ENCODE results near the gene ARHGAP10.
A peak's percentile ranks its signal among the peaks of the same experiment; 100 is the strongest.

ARHGAP10 gene, protein sequence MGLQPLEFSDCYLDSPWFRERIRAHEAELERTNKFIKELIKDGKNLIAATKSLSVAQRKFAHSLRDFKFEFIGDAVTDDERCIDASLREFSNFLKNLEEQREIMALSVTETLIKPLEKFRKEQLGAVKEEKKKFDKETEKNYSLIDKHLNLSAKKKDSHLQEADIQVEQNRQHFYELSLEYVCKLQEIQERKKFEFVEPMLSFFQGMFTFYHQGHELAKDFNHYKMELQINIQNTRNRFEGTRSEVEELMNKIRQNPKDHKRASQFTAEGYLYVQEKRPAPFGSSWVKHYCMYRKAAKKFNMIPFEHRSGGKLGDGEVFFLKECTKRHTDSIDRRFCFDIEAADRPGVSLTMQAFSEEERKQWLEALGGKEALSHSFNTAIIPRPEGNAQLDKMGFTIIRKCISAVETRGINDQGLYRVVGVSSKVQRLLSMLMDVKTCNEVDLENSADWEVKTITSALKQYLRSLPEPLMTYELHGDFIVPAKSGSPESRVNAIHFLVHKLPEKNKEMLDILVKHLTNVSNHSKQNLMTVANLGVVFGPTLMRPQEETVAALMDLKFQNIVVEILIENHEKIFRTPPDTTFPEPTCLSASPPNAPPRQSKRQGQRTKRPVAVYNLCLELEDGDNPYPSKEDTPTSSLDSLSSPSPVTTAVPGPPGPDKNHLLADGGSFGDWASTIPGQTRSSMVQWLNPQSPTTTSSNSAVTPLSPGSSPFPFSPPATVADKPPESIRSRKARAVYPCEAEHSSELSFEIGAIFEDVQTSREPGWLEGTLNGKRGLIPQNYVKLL

GRCh38 chr4:147731580-147732517 lies at the start of gene ARHGAP10:
TSS of gene ARHGAP10 (plus strand) at chr4:147732088. CDS start at chr4:147732302, 214 bp downstream.
- Histone ChIP-seq H3K4me1 (ENCODE audit: control insufficient read depth in 5 of 5, insufficient read depth in 5 of 5, low read length in 5 of 5) (peaks cover 3 to 46% (median 41%) of the 10 kb centered on the region in 5 donors), H3K9me3 (ENCODE audit: control insufficient read depth in 5 of 5, low read length in 5 of 5) (no peaks in the 10 kb centered on the region), H3K4me3 (ENCODE audit: low read depth in 1 of 5, low read length in 5 of 5) (peak within 1 kb of the TSS; percentile 89 to 97 (median 96)), H3K27ac (ENCODE audit: low read depth, low read length) (peak within 1 kb of the TSS; percentile 97), H3K36me3 (ENCODE audit: control insufficient read depth in 5 of 5, insufficient read depth in 5 of 5, low read length in 5 of 5) (no peaks in the 10 kb centered on the region), H3K9ac (ENCODE audit: low read length in 5 of 5) (peak within 1 kb of the TSS; percentile 69 to 88 (median 80)), H3K27me3 (ENCODE audit: control insufficient read depth in 5 of 5, insufficient read depth in 4 of 5, low read length in 5 of 5) (no peaks in the 10 kb centered on the region)

GRCh38 chr4:147682755-147683154 lies 49.1 kb upstream of the ARHGAP10 start:
- H3K27ac ChIP-seq (ENCODE audit: low read depth, low read length) = peak overlapping the region; percentile 92
- peaks cover 0 to 14% (median 7%) of the 10 kb centered on the region in 5 donors for H3K36me3 ChIP-seq (ENCODE audit: control insufficient read depth in 5 of 5, insufficient read depth in 5 of 5, low read length in 5 of 5)
- H3K4me3 ChIP-seq (ENCODE audit: low read depth in 1 of 5, low read length in 5 of 5) = peak overlapping the region; percentile 82 to 99 (median 90)
- no peaks in the 10 kb centered on the region for H3K9me3 ChIP-seq (ENCODE audit: control insufficient read depth in 5 of 5, low read length in 5 of 5)
- H3K27me3 ChIP-seq (ENCODE audit: control insufficient read depth in 5 of 5, insufficient read depth in 4 of 5, low read length in 5 of 5) = no peaks in the 10 kb centered on the region
- H3K4me1 ChIP-seq (ENCODE audit: control insufficient read depth in 5 of 5, insufficient read depth in 5 of 5, low read length in 5 of 5) = peaks cover 0 to 25% (median 20%) of the 10 kb centered on the region in 5 donors
- H3K9ac ChIP-seq (ENCODE audit: low read length in 5 of 5) = peak overlapping the region in 3 of 5 donors; percentile 83 to 90 (median 89)

DNA sequence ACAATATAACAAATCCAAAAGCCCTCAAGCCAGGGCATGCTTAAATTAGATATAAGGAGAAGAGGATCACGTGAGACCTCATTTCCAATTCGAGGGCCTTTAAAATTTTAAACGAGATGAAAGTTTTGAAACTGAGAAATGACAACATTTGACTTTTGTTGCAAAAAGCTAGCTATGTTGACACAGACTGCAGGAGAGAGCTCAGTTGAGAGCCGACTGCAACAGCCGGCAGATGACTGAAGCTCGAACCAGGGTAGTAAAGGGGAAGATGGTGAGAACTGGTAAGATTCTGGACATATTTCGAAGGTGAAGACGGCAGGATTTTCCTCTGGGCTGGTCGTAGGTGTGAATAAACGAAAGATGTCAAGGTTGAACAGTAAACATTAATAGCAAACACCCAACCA lies 48.7 kb upstream of the ARHGAP10 start:
- Histone ChIP-seq H3K27ac (ENCODE audit: low read depth, low read length) (peak overlapping the region; percentile 92), H3K36me3 (ENCODE audit: control insufficient read depth in 5 of 5, insufficient read depth in 5 of 5, low read length in 5 of 5) (peaks cover 0 to 14% (median 7%) of the 10 kb centered on the region in 5 donors), H3K9ac (ENCODE audit: low read length in 5 of 5) (peak overlapping the region; percentile 52 to 90 (median 83))

GRCh38 chr4:147683717-147684700 lies 47.9 kb upstream of the ARHGAP10 start, which contains the start of gene PRMT9:
TSS of gene PRMT9 (minus strand) at chr4:147684163. CDS start at chr4:147683987, 176 bp downstream.
- Histone ChIP-seq H3K4me3 (ENCODE audit: low read depth in 1 of 5, low read length in 5 of 5) (peak within 1 kb of the TSS; percentile 82 to 99 (median 91)), H3K9me3 (ENCODE audit: control insufficient read depth in 5 of 5, low read length in 5 of 5) (no peaks in the 10 kb centered on the region), H3K36me3 (ENCODE audit: control insufficient read depth in 5 of 5, insufficient read depth in 5 of 5, low read length in 5 of 5) (peaks cover 0 to 8% (median 5%) of the 10 kb centered on the region in 5 donors), H3K9ac (ENCODE audit: low read length in 5 of 5) (peak within 1 kb of the TSS; percentile 57 to 90 (median 83)), H3K4me1 (ENCODE audit: control insufficient read depth in 5 of 5, insufficient read depth in 5 of 5, low read length in 5 of 5) (peaks cover 0 to 20% (median 16%) of the 10 kb centered on the region in 5 donors), H3K27ac (ENCODE audit: low read depth, low read length) (peak within 1 kb of the TSS; percentile 92), H3K27me3 (ENCODE audit: control insufficient read depth in 5 of 5, insufficient read depth in 4 of 5, low read length in 5 of 5) (no peaks in the 10 kb centered on the region)

More for the DNA sequence above, 48.7 kb upstream of the ARHGAP10 start:
- Histone ChIP-seq H3K9me3 (ENCODE audit: control insufficient read depth in 5 of 5, low read length in 5 of 5) (no peaks in the 10 kb centered on the region), H3K27me3 (ENCODE audit: control insufficient read depth in 5 of 5, insufficient read depth in 4 of 5, low read length in 5 of 5) (no peaks in the 10 kb centered on the region), H3K4me1 (ENCODE audit: control insufficient read depth in 5 of 5, insufficient read depth in 5 of 5, low read length in 5 of 5) (peaks cover 0 to 24% (median 20%) of the 10 kb centered on the region in 5 donors), H3K4me3 (ENCODE audit: low read depth in 1 of 5, low read length in 5 of 5) (peak overlapping the region; percentile 82 to 99 (median 90))

DNA sequence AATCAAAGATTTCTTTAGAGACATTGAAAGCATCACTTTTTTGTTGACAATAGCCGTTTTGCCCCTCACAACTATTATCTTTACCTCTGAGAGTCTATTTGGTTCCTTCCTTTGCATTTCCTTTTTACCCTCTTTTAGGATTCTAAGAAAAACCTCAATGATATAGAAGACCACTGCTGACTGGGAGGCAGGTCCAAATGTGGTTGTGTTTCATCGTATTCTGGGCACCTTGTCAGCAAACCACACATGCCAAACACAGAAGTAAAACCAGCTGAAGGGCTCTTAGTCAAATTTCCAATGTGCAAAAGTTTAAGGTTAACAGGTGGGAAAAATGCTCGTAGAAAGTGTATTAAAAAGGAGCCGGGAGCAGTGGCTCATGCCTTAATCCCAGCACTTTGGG lies 42.8 kb upstream of the ARHGAP10 start:
- Histone ChIP-seq H3K27ac (ENCODE audit: low read depth, low read length) (no peak overlapping the region), H3K4me1 (ENCODE audit: control insufficient read depth in 5 of 5, insufficient read depth in 5 of 5, low read length in 5 of 5) (peaks cover 0 to 7% (median 7%) of the 10 kb centered on the region in 5 donors), H3K9me3 (ENCODE audit: control insufficient read depth in 5 of 5, low read length in 5 of 5) (no peaks in the 10 kb centered on the region), H3K9ac (ENCODE audit: low read length in 5 of 5) (no peak overlapping the region), H3K27me3 (ENCODE audit: control insufficient read depth in 5 of 5, insufficient read depth in 4 of 5, low read length in 5 of 5) (no peaks in the 10 kb centered on the region), H3K36me3 (ENCODE audit: control insufficient read depth in 5 of 5, insufficient read depth in 5 of 5, low read length in 5 of 5) (no peaks in the 10 kb centered on the region), H3K4me3 (ENCODE audit: low read depth in 1 of 5, low read length in 5 of 5) (no peak overlapping the region)

DNA sequence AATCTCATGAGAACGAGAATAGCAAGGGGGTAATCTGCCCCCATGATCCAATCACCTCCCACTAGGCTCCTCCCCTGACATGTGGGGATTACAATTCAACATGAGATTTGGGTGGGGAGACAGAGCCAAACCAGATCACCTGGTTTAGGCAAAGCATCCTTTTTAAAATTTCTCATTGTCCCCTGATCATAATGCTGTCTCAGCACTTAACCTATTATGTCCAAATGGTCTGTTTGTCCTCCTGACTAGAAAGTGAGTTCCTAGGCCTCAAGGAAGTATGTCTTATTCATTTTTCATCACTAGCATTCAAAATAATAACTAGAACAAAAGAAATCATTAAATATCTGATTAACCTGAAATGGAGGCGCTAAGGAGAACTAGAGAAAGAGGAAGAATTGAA lies 40.1 kb upstream of the ARHGAP10 start:
- H3K4me1 ChIP-seq (ENCODE audit: control insufficient read depth in 5 of 5, insufficient read depth in 5 of 5, low read length in 5 of 5) = no peaks in the 10 kb centered on the region
- H3K27ac ChIP-seq (ENCODE audit: low read depth, low read length) = no peak overlapping the region
- H3K4me3 ChIP-seq (ENCODE audit: low read depth in 1 of 5, low read length in 5 of 5) = no peak overlapping the region
- no peaks in the 10 kb centered on the region for H3K27me3 ChIP-seq (ENCODE audit: control insufficient read depth in 5 of 5, insufficient read depth in 4 of 5, low read length in 5 of 5)
- H3K36me3 ChIP-seq (ENCODE audit: control insufficient read depth in 5 of 5, insufficient read depth in 5 of 5, low read length in 5 of 5) = no peaks in the 10 kb centered on the region
- H3K9ac ChIP-seq (ENCODE audit: low read length in 5 of 5) = no peak overlapping the region
- H3K9me3 ChIP-seq (ENCODE audit: control insufficient read depth in 5 of 5, low read length in 5 of 5) = no peaks in the 10 kb centered on the region

GRCh38 chr4:147693218-147693617 lies 38.7 kb upstream of the ARHGAP10 start:
- Histone ChIP-seq H3K9ac (ENCODE audit: low read length in 5 of 5) (no peak overlapping the region), H3K4me1 (ENCODE audit: control insufficient read depth in 5 of 5, insufficient read depth in 5 of 5, low read length in 5 of 5) (no peaks in the 10 kb centered on the region), H3K9me3 (ENCODE audit: control insufficient read depth in 5 of 5, low read length in 5 of 5) (no peaks in the 10 kb centered on the region), H3K4me3 (ENCODE audit: low read depth in 1 of 5, low read length in 5 of 5) (no peak overlapping the region), H3K27me3 (ENCODE audit: control insufficient read depth in 5 of 5, insufficient read depth in 4 of 5, low read length in 5 of 5) (no peaks in the 10 kb centered on the region), H3K36me3 (ENCODE audit: control insufficient read depth in 5 of 5, insufficient read depth in 5 of 5, low read length in 5 of 5) (no peaks in the 10 kb centered on the region), H3K27ac (ENCODE audit: low read depth, low read length) (no peak overlapping the region)

DNA sequence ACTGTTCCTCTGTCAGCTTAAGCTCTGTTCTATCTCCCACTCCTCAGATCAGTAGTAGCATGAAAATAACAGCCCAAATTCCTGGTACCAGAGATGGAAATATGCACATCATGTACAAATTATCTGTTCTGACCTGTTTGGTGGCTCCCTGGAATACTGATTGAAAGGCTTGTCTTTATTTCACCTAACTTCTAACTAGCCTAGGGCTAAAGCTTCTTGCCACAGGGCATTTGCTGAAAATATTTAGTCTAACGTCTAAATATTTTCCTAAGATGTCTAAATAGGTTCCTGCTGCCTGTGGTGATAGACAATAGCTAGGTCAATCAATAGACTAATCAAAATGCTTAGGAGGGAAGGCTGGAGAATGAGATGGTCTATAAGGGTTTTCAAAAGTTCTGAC lies 35.0 kb upstream of the ARHGAP10 start:
- Histone ChIP-seq H3K9me3 (ENCODE audit: control insufficient read depth in 5 of 5, low read length in 5 of 5) (no peaks in the 10 kb centered on the region), H3K9ac (ENCODE audit: low read length in 5 of 5) (no peak overlapping the region), H3K36me3 (ENCODE audit: control insufficient read depth in 5 of 5, insufficient read depth in 5 of 5, low read length in 5 of 5) (no peaks in the 10 kb centered on the region), H3K27me3 (ENCODE audit: control insufficient read depth in 5 of 5, insufficient read depth in 4 of 5, low read length in 5 of 5) (no peaks in the 10 kb centered on the region), H3K27ac (ENCODE audit: low read depth, low read length) (no peak overlapping the region), H3K4me1 (ENCODE audit: control insufficient read depth in 5 of 5, insufficient read depth in 5 of 5, low read length in 5 of 5) (no peaks in the 10 kb centered on the region), H3K4me3 (ENCODE audit: low read depth in 1 of 5, low read length in 5 of 5) (no peak overlapping the region)

All from subcutaneous abdominal adipose tissue (tissue), 5 donors.